ENCODE measurements around the gene MRPL43. TPM values are rescaled to one million over a fixed set of nuclear protein-coding genes. Genes with fewer than 3 reads are reported as not detected.

Gene MRPL43
- total and polyA plus RNA-seq, 12 donors: 58.4 to 214 (median 129) TPM

DNA sequence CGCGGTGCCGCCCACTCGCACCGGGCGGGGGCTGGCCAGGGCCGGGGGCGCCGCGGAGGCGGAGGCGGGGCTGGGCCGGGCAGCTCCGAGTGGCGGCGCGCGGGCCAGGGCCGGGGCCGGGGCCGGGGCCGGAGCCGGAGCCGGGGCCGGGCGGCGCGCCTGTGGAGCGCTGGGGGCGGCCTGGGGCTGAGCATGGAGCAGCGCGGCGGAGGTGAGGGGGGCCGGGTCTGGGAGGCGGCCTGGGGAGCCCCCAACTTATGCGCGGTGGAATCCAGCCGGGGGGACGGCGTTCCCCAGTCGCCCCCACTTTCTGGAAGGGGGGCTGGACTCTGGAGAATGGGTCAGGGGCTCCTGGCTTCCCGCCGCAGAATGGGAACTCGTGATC, 12.4 kb upstream of the MRPL43 start, which contains the start of gene LZTS2:
Gene LZTS2, plus strand, starts transcription at position 67 of the 385 bp plus-strand sequence. CDS start 2,731 bp downstream, outside the sequence.
- no peaks in the 10 kb centered on the region for H3K27me3 ChIP-seq
- peak within 1 kb of the TSS in 3 of 4 donors; percentile 53 to 86 (median 84) for H3K4me3 ChIP-seq
- H3K27ac ChIP-seq: peak within 1 kb of the TSS; percentile 97 to 100 (median 100)
- H3K4me1 ChIP-seq (replicated peaks in 1 of 2): peaks cover 24 to 39% of the 10 kb centered on the region in 2 donors
- no peak for DNase-seq
- intact Hi-C loops (cut with DNase I): no loop called here
- no peak for TF ChIP-seq POLR2A (IDR thresholded peaks at IDR 0.05)
- TF ChIP-seq, protein P1, sequence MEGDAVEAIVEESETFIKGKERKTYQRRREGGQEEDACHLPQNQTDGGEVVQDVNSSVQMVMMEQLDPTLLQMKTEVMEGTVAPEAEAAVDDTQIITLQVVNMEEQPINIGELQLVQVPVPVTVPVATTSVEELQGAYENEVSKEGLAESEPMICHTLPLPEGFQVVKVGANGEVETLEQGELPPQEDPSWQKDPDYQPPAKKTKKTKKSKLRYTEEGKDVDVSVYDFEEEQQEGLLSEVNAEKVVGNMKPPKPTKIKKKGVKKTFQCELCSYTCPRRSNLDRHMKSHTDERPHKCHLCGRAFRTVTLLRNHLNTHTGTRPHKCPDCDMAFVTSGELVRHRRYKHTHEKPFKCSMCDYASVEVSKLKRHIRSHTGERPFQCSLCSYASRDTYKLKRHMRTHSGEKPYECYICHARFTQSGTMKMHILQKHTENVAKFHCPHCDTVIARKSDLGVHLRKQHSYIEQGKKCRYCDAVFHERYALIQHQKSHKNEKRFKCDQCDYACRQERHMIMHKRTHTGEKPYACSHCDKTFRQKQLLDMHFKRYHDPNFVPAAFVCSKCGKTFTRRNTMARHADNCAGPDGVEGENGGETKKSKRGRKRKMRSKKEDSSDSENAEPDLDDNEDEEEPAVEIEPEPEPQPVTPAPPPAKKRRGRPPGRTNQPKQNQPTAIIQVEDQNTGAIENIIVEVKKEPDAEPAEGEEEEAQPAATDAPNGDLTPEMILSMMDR (IDR thresholded peaks at IDR 0.05): no peak
- WGBS, 4 donors: 1% methylated on average over 20 to 44 of the region's 44 CpGs; no CpG with 5 or more reads in 1 of the 4 donors
- H3K36me3 ChIP-seq (replicated peaks in 1 of 2): peaks cover 0 to 23% of the 10 kb centered on the region in 2 donors
- no peaks in the 10 kb centered on the region for H3K9me3 ChIP-seq (replicated peaks in 1 of 3)

- peak; percentile 77 to 89 (median 84) for DNase-seq
- peaks cover 24 to 39% of the 10 kb centered on the region in 2 donors for H3K4me1 ChIP-seq (replicated peaks in 1 of 2)
- H3K36me3 ChIP-seq (replicated peaks in 1 of 2): peaks cover 0 to 18% of the 10 kb centered on the region in 2 donors
- TF ChIP-seq, protein P1 (IDR thresholded peaks at IDR 0.05): peak; percentile 82 to 99 (median 94)
- peak; percentile 81 to 87 for TF ChIP-seq POLR2A (IDR thresholded peaks at IDR 0.05)
- H3K27me3 ChIP-seq: no peaks in the 10 kb centered on the region
- H3K4me3 ChIP-seq: peak overlapping the region in 3 of 4 donors; percentile 53 to 86 (median 84)
- H3K27ac ChIP-seq: peak overlapping the region; percentile 97 to 100 (median 100)
- 0 to 1% (median 1%) methylated on average over 7 to 83 of the region's 83 CpGs for WGBS, 4 donors
- intact Hi-C loops (cut with DNase I): no loop called here
- H3K9me3 ChIP-seq (replicated peaks in 1 of 3): no peaks in the 10 kb centered on the region
Measured at GRCh38 chr10:100998991-100999741, 11.9 kb upstream of the MRPL43 start.

GRCh38 chr10:100998183-100998990, 11.1 kb upstream of the MRPL43 start:
- TF ChIP-seq POLR2A (IDR thresholded peaks at IDR 0.05): peak in 1 of 2 donors; percentile 8
- TF ChIP-seq, protein P1 (IDR thresholded peaks at IDR 0.05): no peak
- Histone ChIP-seq H3K27ac (peak overlapping the region; percentile 97 to 100 (median 100)), H3K9me3 (replicated peaks in 1 of 3) (no peaks in the 10 kb centered on the region), H3K36me3 (replicated peaks in 1 of 2) (peaks cover 0 to 15% of the 10 kb centered on the region in 2 donors), H3K27me3 (no peaks in the 10 kb centered on the region), H3K4me1 (replicated peaks in 1 of 2) (peaks cover 24 to 39% of the 10 kb centered on the region in 2 donors), H3K4me3 (peak overlapping the region in 3 of 4 donors; percentile 46 to 86 (median 84))
- 0 to 1% (median 1%) methylated on average over 18 to 25 of the region's 25 CpGs for WGBS, 4 donors
- intact Hi-C loops (cut with DNase I): no loop called here
- peak; percentile 85 to 91 (median 88) for DNase-seq

Data from adrenal gland (tissue), 12 donors.